Suprapubic skin (tissue), 4 donors: ENCODE measurements around the gene EMP3. TPM values are rescaled to one million over a fixed set of nuclear protein-coding genes. Genes with fewer than 3 reads are reported as not detected.

Source experiments
- DNase-seq, 2 donors: peaks; one replicate each; pipeline ENCODE4 v3.0.0-alpha.2; 2019; ENCODE audit warnings: low spot score in 2 of 2
- H3K27ac ChIP-seq: fragments of 200-600 bp; sonication (generic); one replicate; pipeline ENCODE4 v1.5.1; 2019
- H3K27me3 ChIP-seq: fragments of 200-600 bp; sonication (generic); one replicate; pipeline ENCODE4 v1.5.1; 2019
- H3K36me3 ChIP-seq: fragments of 200-600 bp; sonication (generic); one replicate; pipeline ENCODE4 v1.5.1; 2019
- H3K4me1 ChIP-seq: fragments of 200-600 bp; sonication (generic); one replicate; pipeline ENCODE4 v1.5.1; 2019
- H3K4me3 ChIP-seq: fragments of 200-600 bp; sonication (generic); one replicate; pipeline ENCODE4 v1.5.1; 2019; ENCODE audit warnings: mild to moderate bottlenecking
- H3K9me3 ChIP-seq: fragments of 200-600 bp; sonication (generic); one replicate; pipeline ENCODE4 v1.5.1; 2019
- EP300 ChIP-seq: sonication (generic); formaldehyde crosslinking; IDR thresholded peaks from one replicate; pipeline ENCODE4 v1.6.1; 2017; ENCODE audit warnings: antibody characterized with exemption
- POLR2A ChIP-seq, 2 donors: fragments of 450-650 bp; IDR thresholded peaks; one replicate each; pipeline ENCODE4 v1.6.1; 2017; ENCODE audit warnings: antibody characterized with exemption in 2 of 2, mild to moderate bottlenecking in 2 of 2, moderate library complexity in 2 of 2
- POLR2AphosphoS5 ChIP-seq, 3 donors: sonication (generic); formaldehyde crosslinking; IDR thresholded peaks; one replicate each; pipeline ENCODE4 v1.6.1; 2017; ENCODE audit warnings: antibody characterized with exemption in 3 of 3
- WGBS: methylation state at CpG from one replicate; pipeline ENCODE4 v1.1.5; 2018; 5-methylcytosine and 5-hydroxymethylcytosine counted together
- total RNA-seq, 4 donors: library from RNA; depleted of rRNA; stranded (reverse); fragments of >200 nt; gene quantifications; one replicate each; pipeline ENCODE4 v1.1.0, GENCODE V29; 2016
- TF ChIP-seq, protein P1 (sequence below), 2 donors: fragments of 200-600 bp in 1 of 2; fragments of 450-650 bp in 1 of 2; sonication (generic) in 1 of 2; IDR thresholded peaks; one replicate each; pipeline ENCODE4 v1.5.1; 2016 to 2019; ENCODE audit warnings: antibody characterized with exemption in 2 of 2, mild to moderate bottlenecking in 1 of 2, moderate library complexity in 1 of 2

Gene EMP3
- total RNA-seq, 4 donors from 2014 or later = 9.3 to 22.5 (median 13.2) TPM

- TF ChIP-seq POLR2AphosphoS5 (IDR thresholded peaks at IDR 0.05) (no peak), EP300 (no peak), POLR2A (IDR thresholded peaks at IDR 0.05) (no peak)
- TF ChIP-seq, protein P1, sequence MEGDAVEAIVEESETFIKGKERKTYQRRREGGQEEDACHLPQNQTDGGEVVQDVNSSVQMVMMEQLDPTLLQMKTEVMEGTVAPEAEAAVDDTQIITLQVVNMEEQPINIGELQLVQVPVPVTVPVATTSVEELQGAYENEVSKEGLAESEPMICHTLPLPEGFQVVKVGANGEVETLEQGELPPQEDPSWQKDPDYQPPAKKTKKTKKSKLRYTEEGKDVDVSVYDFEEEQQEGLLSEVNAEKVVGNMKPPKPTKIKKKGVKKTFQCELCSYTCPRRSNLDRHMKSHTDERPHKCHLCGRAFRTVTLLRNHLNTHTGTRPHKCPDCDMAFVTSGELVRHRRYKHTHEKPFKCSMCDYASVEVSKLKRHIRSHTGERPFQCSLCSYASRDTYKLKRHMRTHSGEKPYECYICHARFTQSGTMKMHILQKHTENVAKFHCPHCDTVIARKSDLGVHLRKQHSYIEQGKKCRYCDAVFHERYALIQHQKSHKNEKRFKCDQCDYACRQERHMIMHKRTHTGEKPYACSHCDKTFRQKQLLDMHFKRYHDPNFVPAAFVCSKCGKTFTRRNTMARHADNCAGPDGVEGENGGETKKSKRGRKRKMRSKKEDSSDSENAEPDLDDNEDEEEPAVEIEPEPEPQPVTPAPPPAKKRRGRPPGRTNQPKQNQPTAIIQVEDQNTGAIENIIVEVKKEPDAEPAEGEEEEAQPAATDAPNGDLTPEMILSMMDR (IDR thresholded peaks at IDR 0.05) = no peak
- no peaks in the 10 kb centered on the region for H3K36me3 ChIP-seq
- H3K27me3 ChIP-seq = no peaks in the 10 kb centered on the region
- no peaks in the 10 kb centered on the region for H3K9me3 ChIP-seq
- no peak overlapping the region for H3K4me3 ChIP-seq
- no peak overlapping the region for H3K27ac ChIP-seq
- no peak for DNase-seq
- H3K4me1 ChIP-seq = peaks cover 6% of the 10 kb centered on the region
- WGBS = 94% methylated on average over 5 of the region's 5 CpGs
Measured at GRCh38 chr19:48359123-48359522, 33.8 kb downstream of the EMP3 start.

GRCh38 chr19:48361912-48362311 is 36.6 kb downstream of the EMP3 start:
- Histone ChIP-seq H3K27ac (no peak overlapping the region), H3K4me1 (peaks cover 12% of the 10 kb centered on the region), H3K36me3 (no peaks in the 10 kb centered on the region), H3K27me3 (no peaks in the 10 kb centered on the region), H3K9me3 (no peaks in the 10 kb centered on the region), H3K4me3 (no peak overlapping the region)
- 96% methylated on average over 3 of the region's 3 CpGs for WGBS
- no peak for TF ChIP-seq POLR2AphosphoS5 (IDR thresholded peaks at IDR 0.05)
- TF ChIP-seq, protein P1 (IDR thresholded peaks at IDR 0.05) = no peak
- no peak for TF ChIP-seq EP300
- no peak for TF ChIP-seq POLR2A (IDR thresholded peaks at IDR 0.05)
- DNase-seq = no peak

GRCh38 chr19:48362716-48363499 is 37.6 kb downstream of the EMP3 start:
- whole genome bisulfite sequencing = 8% methylated on average over 6 of the region's 26 CpGs
- Histone ChIP-seq H3K9me3 (no peaks in the 10 kb centered on the region), H3K4me1 (peaks cover 12% of the 10 kb centered on the region), H3K27ac (peak overlapping the region; percentile 81), H3K27me3 (no peaks in the 10 kb centered on the region), H3K4me3 (peak overlapping the region; percentile 59), H3K36me3 (no peaks in the 10 kb centered on the region)
- DNase-seq = peak; percentile 95
- peak in 1 of 3 donors; percentile 79 for TF ChIP-seq POLR2AphosphoS5 (IDR thresholded peaks at IDR 0.05)
- TF ChIP-seq, protein P1 (IDR thresholded peaks at IDR 0.05) = no peak

DNA sequence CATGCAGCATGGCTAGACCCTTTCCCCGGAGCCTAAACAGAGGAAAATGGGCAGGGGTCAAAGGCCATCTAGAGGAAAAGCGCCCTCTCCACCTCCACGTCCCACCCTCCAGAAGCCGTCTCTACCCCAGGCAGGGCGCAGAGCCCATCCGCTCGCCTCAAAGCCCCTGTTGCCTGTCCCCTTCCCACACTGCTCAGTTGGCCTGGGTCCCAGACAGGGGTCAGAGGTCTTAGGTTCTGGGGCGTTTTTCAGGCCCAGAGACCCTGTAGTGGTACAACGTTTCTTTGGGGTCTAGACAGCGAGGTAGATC is 38.1 kb downstream of the EMP3 start:
- Histone ChIP-seq H3K4me3 (peak overlapping the region; percentile 59), H3K4me1 (peaks cover 12% of the 10 kb centered on the region), H3K36me3 (no peaks in the 10 kb centered on the region), H3K27ac (peak overlapping the region; percentile 81), H3K27me3 (no peaks in the 10 kb centered on the region), H3K9me3 (no peaks in the 10 kb centered on the region)
- TF ChIP-seq EP300 (peak; percentile 14), POLR2AphosphoS5 (IDR thresholded peaks at IDR 0.05) (no peak), POLR2A (IDR thresholded peaks at IDR 0.05) (no peak)
- TF ChIP-seq, protein P1 (IDR thresholded peaks at IDR 0.05) = no peak
- DNase-seq = peak in 1 of 2 donors; percentile 83
- 0% methylated on average over 10 of the region's 10 CpGs for WGBS

GRCh38 chr19:48363810-48364597 is 38.7 kb downstream of the EMP3 start, which contains the start of the genes SYNGR4 and TMEM143:
TSS of gene SYNGR4 (plus strand) at chr19:48364367. CDS start at chr19:48365843, 1,476 bp downstream.
TSS of gene TMEM143 (minus strand) at chr19:48363940. CDS start at chr19:48363920, 20 bp downstream.
- Histone ChIP-seq H3K4me1 (peaks cover 12% of the 10 kb centered on the region), H3K4me3 (peak within 1 kb of the TSS; percentile 59), H3K27ac (peak within 1 kb of the TSS; percentile 81), H3K27me3 (no peaks in the 10 kb centered on the region), H3K36me3 (no peaks in the 10 kb centered on the region), H3K9me3 (no peaks in the 10 kb centered on the region)
- WGBS = under 1% methylated on average over 30 of the region's 59 CpGs
- peak in 1 of 3 donors; percentile 84 for TF ChIP-seq POLR2AphosphoS5 (IDR thresholded peaks at IDR 0.05)
- TF ChIP-seq, protein P1 (IDR thresholded peaks at IDR 0.05) = no peak
- DNase-seq = peak; percentile 99
